A673 (cell line): Measurements from ENCODE around the gene NKX6-2.

Source experiments
- EZH2 ChIP-seq: fragments of 200-600 bp; sonication (generic); IDR thresholded peaks from 2 replicates; pipeline ENCODE4 v1.6.1; 2017; ENCODE audit warnings: borderline replicate concordance, low read depth, mild to moderate bottlenecking, mixed read lengths, antibody characterized with exemption, low read length; ENCODE audit not compliant: poor library complexity, severe bottlenecking
- TF ChIP-seq, protein P1 (sequence below): fragments of 300-800, 200-600 bp; sonication (generic); conservative IDR thresholded peaks from 2 replicates; pipeline ENCODE4 v1.5.1; 2017; ENCODE audit warnings: low read depth, mild to moderate bottlenecking, antibody characterized with exemption, low read length, moderate library complexity, mixed read lengths

DNA sequence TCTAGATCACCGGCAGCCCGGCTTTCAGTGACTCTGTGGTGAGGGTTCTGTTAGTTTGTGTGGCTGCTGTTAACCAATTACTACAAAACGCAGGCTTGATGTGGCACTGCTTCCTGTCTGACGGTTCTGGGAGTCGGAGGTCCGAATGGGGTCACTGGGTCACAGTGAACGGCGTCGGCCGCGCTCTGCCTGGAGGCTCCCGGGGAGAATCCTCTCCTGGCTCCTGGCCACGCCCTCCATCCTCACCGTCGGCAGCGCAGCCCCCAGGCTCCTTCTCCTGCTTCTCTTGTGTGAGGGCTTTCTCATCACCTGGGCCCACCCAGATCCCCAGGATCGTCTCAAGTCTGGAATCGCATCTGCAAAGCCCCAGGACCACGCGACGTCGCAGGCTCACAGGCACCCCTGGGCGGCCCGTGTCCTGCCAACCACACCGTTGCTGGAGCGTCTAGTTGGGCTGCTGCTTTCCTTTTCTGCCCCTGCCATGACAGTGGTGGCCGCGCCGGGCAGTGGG lies 31.8 kb upstream of the NKX6-2 start:
- TF ChIP-seq, protein P1, sequence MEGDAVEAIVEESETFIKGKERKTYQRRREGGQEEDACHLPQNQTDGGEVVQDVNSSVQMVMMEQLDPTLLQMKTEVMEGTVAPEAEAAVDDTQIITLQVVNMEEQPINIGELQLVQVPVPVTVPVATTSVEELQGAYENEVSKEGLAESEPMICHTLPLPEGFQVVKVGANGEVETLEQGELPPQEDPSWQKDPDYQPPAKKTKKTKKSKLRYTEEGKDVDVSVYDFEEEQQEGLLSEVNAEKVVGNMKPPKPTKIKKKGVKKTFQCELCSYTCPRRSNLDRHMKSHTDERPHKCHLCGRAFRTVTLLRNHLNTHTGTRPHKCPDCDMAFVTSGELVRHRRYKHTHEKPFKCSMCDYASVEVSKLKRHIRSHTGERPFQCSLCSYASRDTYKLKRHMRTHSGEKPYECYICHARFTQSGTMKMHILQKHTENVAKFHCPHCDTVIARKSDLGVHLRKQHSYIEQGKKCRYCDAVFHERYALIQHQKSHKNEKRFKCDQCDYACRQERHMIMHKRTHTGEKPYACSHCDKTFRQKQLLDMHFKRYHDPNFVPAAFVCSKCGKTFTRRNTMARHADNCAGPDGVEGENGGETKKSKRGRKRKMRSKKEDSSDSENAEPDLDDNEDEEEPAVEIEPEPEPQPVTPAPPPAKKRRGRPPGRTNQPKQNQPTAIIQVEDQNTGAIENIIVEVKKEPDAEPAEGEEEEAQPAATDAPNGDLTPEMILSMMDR, result no peak
- no peak for TF ChIP-seq EZH2
